Stimulated activated naive CD4-positive, alpha-beta T cell treated with Interleukin-2 at 50 U/mL for 16 hours (primary cell): ENCODE results near the gene ESRRA.
A peak's percentile ranks its signal among the peaks of the same experiment; 100 is the strongest.

ENCODE experiments used
- DNase-seq: peaks from one replicate; lab custom pipeline; 2025; lab: John Stamatoyannopoulos, UW

ESRRA gene

DNA sequence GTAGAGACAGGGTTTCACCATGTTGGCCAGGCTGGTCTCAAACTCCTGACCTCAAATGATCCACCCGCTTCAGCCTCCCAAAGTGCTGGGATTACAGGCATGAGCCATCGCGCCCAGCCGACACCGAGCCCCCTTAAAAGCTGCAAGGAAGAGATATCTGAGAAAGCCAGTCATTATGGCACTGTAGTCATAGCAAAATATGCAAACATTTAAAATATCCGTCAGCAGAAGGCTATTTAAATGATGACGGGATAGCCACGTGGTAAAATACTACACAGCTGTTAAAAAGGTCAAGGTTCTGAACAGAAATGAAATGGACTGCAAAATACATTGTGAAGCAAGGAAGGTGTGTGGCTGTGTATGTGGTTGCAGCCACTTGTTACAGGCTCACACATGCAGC, 28.2 kb downstream of the ESRRA start:
- no peak for DNase-seq

GRCh38 chr11:64334764-64335735, 29.7 kb downstream of the ESRRA start:
- DNase-seq: no peak

GRCh38 chr11:64337538-64338249, 32.4 kb downstream of the ESRRA start:
- DNase-seq: no peak

DNA sequence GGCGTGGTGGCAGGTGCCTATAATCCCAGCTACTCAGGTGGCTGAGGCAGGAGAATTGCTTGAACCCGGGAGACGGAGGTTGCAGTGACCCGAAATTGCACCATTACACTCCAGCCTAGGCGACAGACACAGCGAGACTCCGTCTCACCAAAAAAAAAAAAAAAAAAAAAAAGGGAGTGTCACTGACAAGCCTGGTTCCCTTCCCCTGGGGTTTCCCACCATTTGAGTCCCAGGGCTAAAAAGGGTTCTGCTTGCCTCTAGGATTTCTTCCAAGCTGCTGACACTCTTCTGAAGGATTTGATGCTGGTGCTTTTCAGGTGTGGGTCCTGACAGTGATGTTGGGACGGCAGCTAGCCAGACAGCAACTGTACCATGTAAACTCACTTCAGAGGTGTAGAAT, 33.4 kb downstream of the ESRRA start:
- DNase-seq: no peak

DNA sequence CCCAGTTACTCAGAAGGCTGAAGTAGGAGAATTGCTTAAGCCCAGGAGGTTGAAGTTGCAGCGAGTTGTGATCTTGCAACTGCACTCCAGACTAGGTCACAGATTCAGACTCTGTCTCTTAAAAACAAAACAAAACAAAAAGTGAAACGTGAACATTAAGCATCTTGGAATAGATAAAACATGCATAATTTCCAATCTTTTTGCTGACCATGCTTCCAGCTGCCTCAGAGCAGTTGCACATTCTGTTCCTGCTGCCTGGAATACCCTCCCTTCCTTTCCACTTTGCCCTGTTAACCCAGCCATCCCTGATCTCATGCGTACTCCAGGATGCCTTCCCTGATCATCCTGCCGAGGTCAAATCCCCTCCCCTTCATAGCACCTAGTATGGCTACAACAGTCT, 34.0 kb downstream of the ESRRA start:
- no peak for DNase-seq

DNA sequence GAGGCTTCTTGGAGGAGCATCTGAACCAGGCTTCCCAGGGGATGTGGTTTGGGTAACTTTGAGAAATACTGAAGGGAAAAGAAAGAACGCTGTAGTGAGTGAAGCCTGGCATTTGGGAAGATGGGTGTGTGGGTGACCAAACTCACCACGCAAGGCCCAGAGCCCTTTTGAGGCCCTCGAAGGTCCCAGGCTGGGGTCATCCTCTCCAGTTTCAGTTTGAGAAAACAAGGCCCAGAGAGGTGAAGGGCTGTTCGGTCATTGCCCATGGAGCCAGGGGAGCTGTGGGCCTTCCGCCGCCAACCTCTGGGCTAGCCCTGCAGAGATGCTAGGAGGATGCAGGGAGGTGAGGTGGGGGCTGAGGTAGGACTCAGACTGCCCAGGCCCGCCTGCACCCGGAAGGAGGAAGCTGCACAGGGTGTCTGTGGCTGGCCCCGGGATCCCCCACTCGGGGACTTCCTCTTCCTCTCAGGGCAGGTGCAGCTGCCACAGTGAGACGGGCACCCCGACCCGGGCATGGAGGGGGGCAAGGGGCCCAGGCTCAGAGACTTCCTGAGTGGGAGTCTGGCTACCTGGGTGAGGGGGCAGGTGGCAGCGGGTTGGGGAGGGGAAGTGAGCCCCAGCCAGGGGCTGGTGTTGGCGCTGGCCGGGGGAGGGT, 34.6 kb downstream of the ESRRA start, which contains the start of gene CCDC88B:
Gene CCDC88B, plus strand, starts transcription at position 451 of the 655 bp plus-strand sequence. Its CDS starts 63 bp downstream, at position 514.
- peak; percentile 81 for DNase-seq

- peak; percentile 64 for DNase-seq
Measured at GRCh38 chr11:64340671-64341335, 35.5 kb downstream of the ESRRA start.

DNA sequence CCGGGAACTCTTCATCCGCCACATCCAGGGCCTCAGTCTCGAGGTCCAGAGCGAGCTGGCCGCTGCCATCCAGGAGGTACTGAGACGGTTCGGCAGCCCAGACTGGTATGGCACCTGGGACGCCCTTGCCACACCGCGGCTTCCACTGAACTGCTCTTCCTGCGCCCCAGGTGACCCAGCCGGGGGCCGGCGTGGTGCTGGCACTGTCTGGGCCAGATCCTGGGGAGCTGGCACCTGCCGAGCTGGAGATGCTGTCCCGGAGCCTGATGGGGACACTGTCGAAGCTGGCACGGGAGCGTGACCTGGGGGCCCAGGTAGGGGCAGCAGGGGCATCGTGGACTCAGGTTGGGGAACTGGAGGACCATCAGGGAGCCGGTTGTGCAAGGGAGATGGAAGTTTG, 36.1 kb downstream of the ESRRA start:
- no peak for DNase-seq

GRCh38 chr11:64341851-64342791, 36.8 kb downstream of the ESRRA start:
- peak; percentile 80 for DNase-seq

- DNase-seq: no peak
Measured at GRCh38 chr11:64342869-64343745, 37.8 kb downstream of the ESRRA start.

- DNase-seq: no peak
Measured at GRCh38 chr11:64343767-64344559, 38.6 kb downstream of the ESRRA start.

- DNase-seq: no peak
Measured at GRCh38 chr11:64344787-64345186, 39.5 kb downstream of the ESRRA start.

DNA sequence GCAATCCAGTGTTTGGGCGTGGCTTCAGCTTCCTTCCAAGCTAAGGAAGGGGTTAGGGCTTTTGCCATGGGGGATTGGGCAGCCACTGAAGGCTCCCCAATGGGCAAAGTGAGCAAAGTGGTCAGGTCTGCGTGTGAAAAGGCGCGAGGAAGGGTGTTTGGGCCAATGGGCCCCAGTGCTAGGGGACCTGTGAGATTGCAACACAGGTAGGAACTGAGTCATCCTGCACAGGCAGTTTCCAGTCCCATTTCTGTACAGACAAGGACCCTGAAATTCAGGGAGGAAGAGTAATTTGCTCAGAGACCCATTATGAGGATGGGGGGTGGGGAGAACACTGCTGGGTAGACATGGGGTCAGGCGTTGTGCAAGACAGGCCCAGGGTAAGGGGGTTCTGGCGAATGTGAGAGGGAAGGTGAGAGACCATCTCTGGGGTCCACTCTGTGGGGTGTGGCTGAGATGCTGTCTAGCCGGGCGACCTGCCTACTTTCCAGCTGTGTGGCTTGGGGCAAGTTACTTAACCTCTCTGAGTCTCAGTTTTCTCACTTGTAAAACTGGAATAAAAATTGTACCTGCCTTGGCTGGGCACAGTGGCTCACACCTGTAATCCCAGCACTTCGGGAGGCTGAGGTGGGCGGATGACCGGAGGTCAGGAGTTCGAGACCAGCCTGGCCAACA, 42.0 kb downstream of the ESRRA start:
- DNase-seq: no peak

DNA sequence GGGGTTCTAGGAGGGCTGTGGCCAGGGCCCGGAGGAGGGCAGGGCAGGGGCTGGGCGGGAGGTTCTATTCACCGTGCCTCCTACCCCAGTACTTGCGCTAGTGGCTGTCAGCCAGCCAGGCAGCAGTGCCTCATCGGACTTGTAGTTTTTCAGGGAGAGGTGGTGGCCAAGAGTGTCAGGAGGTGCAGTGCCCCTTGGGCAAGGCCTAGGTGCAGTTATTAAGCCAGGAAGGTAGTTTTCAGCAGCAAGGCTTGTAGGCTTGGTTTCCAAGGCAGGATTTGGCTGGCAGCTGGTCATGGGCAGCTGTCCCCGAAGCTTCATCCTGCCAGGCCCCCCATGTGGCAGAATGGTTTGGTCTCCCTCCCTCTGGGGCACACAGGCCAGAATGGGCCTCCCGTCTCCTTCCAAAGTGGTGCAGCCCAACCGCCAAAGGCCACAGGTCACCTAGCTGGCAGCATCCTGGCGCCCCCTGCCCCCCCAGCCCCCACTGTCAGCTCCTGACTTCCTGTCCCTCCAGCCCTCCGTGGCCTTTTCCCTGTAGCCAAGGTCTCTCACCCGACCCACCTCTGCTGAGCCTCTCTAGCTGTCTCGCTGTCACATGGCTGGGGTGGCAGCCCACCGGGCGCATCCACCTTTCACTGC, 43.2 kb downstream of the ESRRA start:
- DNase-seq: no peak

DNA sequence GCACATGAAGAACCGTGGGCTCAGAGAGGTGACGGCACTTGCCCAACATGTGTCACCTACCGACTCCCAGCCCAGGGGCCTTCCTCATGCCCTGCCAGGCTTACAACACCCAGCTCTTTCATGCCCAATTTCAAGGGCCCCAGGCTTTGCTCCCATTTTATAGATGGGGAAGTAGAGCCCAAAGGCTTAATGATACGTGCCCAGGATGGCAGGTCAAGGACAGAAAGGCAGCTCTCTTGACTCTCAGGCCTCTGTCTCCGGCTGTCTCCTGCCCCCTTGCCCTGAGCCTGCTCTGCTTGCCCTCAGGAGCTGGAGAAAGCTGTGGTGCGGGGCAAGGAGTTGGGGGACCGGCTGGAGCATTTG, 43.7 kb downstream of the ESRRA start:
- no peak for DNase-seq

DNA sequence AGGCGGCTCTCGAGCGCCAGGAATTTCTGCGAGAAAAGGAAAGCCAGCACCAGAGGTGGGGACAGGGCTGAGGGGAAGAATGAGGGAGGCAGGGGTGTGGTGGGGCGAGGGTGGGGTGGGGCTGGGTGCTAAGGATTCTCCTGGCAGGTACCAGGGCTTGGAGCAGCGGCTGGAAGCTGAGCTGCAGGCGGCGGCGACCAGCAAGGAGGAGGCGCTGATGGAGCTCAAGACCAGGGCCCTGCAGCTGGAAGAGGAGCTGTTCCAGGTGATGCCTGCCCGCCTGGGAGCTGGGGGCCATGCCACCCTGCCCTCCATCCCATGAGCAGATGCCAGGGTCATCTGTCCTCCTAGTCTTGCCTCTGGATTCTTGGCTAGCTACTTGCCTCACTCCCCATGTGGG, 44.1 kb downstream of the ESRRA start:
- DNase-seq: no peak

GRCh38 chr11:64351136-64351631, 45.9 kb downstream of the ESRRA start:
- DNase-seq: no peak
